Measurements from ENCODE around the gene AOAH.

- TF ChIP-seq, protein P1, sequence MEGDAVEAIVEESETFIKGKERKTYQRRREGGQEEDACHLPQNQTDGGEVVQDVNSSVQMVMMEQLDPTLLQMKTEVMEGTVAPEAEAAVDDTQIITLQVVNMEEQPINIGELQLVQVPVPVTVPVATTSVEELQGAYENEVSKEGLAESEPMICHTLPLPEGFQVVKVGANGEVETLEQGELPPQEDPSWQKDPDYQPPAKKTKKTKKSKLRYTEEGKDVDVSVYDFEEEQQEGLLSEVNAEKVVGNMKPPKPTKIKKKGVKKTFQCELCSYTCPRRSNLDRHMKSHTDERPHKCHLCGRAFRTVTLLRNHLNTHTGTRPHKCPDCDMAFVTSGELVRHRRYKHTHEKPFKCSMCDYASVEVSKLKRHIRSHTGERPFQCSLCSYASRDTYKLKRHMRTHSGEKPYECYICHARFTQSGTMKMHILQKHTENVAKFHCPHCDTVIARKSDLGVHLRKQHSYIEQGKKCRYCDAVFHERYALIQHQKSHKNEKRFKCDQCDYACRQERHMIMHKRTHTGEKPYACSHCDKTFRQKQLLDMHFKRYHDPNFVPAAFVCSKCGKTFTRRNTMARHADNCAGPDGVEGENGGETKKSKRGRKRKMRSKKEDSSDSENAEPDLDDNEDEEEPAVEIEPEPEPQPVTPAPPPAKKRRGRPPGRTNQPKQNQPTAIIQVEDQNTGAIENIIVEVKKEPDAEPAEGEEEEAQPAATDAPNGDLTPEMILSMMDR (IDR thresholded peaks at IDR 0.05) = no peak
- no peak for TF ChIP-seq POLR2A (IDR thresholded peaks at IDR 0.05)
Measured at GRCh38 chr7:36723291-36723690, 1.0 kb downstream of the AOAH start.

Data from suprapubic skin (tissue), 3 donors.